ENCODE results near the gene COX8A.

GRCh38 chr11:63941901-63942300 lies 32.5 kb upstream of the COX8A start:
- no peak for TF ChIP-seq POLR2A (IDR thresholded peaks at IDR 0.05; ENCODE audit: low read depth, low read length)
- no peak for TF ChIP-seq POLR2AphosphoS5 (IDR thresholded peaks at IDR 0.05; ENCODE audit: low read depth, low read length)
- no peak for TF ChIP-seq TAF1 (IDR thresholded peaks at IDR 0.05; ENCODE audit: borderline replicate concordance, low read depth, low read length)

All from GM12892 (cell line).